Ureter (tissue), 1 donor: Measurements from ENCODE around the gene PRCD. TPM values are rescaled to one million over a fixed set of nuclear protein-coding genes. Genes with fewer than 3 reads are reported as not detected.
A peak's percentile ranks its signal among the peaks of the same experiment; 100 is the strongest.

Experiments used
- DNase-seq: peaks from one replicate; pipeline ENCODE4 v3.0.0-alpha.2; 2020; ENCODE audit warnings: low spot score
- total RNA-seq: library from RNA; stranded (reverse); gene quantifications from one replicate; pipeline ENCODE4 v1.2.4, GENCODE V29; 2023
- donor health status: DM: yes; HTN: yes; CAD: no.

Gene PRCD, protein sequence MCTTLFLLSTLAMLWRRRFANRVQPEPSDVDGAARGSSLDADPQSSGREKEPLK
- 11.5 TPM for total RNA-seq

DNA sequence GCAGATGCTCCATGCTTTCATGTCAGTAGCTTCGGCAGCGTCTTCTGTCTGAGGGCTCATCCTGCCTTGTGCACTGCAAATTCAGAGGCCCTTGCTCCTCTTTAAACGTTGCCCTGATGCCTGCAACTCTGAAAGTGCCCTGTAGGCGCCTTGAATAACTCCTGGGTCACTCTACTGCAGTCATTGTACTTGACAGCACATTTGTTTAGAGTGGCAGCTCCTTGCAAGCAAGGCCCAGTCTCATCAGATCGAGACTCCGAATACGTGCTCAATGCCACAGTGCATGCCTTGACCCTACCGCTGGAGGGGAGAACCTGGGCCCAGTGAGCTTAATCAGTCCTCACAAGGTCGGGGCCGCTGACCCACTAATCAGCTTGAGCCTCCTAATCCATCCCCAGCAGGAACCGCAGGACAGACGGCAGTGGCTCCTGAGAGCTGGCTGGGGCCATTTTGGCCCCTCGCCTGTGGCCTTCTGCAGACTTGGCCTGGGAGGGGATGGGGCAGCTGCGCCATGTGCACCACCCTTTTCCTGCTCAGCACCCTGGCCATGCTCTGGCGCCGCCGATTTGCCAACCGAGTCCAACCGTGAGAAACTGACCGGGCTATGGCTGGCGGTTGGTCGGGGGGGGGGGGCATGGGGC is at the start of gene PRCD:
Gene PRCD (plus strand): TSS at position 414 of the 641 bp plus-strand sequence. CDS start 98 bp downstream, at position 512.
- no peak for DNase-seq

DNA sequence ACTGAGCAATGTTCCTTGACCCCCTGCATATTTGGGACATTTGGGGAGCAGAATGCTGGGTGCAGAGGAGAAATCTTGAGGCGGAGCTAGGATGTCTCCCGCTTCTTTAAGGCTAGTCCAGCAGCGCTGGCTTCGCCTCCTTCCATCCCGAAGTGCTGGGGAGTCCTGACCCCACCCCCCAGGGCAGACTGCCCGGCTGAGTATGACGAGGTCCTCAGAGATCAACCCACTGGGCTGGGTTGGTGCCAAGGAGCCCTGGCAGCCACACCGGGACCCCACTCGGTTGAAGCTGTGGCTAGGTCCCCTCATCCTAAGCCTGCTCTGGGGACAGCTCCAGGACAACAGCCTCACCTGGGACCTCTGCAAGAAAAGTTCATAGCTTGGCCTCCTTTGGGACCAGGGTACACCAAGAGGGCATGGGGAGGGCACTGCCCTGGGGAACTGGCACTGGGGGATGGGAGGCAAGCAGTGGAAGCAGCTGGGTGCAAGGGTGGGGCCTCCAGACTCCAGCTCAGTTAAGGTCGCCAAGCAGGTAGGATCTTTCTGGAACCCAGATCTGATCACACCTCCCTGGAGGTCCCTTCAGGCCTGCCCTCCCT is 49.6 kb upstream of the PRCD start:
- DNase-seq = no peak

DNA sequence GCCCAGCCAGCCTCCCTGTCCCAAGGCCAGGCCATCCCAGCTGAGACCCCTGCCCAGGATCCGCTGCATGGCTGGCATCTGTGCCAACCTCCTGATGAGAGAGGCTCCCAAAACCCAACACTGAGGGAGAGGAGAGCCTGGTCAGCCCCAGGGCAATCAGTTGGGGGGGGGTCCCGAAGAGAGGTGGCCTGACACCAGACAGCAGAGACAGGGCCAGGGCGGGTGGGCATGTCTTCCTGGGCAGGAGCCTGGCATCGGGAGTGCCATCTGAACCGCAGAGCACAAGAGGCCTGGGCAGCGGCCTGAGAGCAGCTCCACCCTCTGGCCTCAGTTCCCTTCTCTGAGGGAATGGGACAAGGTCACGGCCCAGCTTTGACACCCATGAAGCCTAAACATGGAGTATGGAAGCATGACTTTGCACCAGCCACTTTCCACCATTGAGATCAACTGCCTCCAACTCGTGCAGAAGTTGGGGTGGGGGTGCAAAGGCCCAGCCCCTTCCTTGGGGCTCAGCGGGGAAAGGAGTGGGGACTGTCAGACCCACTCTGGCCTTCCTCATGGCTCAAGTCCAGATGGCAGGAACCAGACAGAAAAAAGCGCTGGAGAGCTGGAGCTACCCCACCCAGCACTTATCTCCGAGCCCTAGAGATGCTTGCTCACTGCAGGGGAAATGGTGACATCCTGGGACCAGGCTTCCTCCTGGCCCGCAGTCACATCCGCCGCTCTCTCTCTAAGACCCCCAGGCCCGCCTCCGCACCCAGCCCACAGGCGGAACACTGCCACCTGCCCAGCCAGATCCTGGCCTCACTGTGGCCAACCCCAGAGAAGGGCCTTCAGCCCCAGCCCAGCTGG is 48.3 kb upstream of the PRCD start:
- DNase-seq = no peak

DNA sequence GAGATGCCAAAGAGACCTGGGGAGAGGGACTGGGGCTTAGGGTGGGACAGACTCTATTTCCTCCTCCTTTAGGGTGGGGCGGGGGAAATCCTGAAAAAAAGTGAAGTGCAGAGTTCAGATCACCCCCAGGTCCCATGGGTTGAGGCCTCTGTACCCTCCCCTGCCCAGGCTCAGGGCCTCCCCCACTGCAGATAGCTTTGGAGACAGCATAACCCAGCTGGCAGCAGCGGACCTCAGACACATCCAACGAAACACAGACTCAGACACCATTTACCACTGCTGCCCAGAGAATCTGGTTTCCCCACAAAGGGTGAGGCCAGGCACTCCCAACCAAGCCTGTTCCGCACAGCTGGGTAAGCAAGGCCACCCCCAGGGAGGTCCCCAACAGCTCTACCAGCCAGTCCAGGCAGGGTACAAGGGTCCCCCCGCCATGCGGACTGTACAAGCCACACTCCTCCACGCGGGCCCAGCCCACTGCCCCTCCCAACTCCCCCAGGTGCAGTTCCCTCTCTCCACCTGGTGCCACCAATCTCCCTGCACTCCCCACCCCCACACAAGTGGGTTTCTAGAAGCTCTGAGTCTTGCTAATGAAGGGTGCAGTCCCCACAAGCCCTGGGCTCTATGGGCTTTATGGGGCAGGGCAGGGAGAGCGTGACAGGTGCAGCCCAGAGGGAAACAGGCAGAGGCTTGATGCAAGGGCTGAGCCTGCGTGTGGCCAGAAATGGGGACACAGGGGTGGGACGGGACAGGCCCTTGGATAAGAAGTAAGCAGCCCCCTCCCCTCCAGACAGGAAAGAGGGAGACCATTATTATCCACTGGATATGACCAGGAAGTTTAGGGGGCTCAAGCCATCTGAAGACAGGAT is 47.5 kb upstream of the PRCD start:
- peak; percentile 79 for DNase-seq

DNA sequence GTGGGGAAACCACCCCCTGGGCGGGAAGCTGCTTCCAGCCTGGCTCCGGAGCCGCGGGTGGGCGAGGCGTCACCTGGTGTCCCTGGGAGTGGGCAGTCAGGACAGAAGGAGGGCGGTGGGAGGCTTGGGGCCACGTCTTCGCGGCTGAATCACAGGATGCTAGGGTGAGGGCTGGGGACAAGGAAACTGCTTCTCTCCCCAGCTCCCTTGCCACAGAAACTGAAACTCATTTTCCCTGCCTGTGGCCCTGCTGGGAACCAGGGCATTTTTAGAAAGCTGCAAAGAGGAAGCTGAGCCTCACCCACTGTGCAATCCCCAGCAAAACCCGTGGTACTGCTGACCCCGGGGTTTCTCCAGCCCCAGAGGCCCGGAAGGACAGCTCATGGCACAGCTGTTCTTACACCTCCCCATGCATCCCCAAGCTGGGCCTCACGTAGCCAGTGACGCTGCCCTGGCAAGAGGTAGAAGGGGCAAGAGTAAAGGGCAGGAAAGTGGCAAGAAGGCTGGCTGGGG is 46.8 kb upstream of the PRCD start:
- DNase-seq = peak; percentile 71

DNA sequence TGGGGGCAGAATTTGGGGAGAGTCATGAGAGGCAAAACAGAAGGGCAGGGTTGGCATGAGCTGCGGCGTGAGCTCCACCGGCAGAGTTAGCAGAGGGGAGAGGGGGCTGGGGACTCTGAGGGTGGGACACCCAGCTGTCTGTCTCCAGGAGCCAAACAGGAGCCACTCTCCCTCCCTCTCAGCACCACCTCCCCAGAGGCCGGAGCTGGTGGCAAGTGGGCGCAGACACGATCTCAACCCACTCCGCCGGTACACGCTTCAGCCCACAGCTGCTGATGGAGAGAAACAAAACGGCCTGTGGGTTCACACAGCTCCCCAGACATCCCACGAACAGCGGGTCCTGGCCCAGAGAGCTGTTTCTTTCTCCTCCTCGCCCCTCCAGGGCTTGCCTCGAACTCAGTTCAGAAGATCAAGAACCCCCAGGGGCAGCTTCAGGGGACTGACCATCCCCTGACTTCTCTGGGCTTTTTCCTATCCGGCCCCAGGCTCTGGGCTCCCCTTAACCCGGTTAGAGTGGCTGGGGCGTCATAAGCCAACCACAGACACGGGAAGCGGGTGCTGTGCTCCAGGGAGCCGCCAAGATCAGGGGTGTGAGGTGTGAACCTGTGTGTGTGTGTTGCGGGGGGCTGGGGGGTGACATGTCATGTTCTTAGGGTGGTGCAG is 46.2 kb upstream of the PRCD start:
- DNase-seq = no peak

DNA sequence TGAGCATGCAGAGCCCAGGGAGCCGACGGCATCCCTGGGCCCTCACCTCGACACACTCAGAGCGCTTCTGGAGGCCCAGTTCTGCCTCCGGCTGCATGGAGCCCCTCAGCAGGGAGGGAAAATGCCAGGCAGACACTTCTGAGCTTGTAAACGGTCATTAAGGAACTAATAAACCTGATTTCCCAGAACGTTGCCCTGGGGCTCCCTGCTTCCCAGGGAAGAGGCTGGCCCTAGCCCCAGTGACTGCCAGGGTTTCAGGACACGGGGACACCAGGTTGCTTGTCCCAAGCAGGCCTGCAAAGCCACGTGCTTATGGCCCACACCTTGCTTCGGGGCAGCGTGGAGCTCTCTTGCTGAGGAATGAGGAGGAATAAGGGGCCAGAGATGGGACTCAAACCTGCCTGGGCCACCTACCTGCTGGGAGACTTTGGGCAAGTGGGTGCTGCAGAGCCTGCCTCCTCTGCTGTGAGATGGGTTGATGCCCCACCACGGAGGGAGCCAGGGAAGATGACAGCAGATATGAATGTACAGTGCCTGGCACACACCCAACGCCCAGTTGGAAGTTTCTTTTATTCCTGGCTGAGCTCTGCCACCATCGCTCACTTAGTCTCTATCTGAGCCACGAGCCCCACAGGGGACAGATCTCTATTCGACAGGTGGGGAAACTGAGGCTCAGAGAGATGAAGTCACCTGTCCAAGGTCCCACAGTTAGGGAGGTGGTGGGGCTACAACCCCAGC is 44.0 kb upstream of the PRCD start:
- DNase-seq = no peak

- DNase-seq = no peak
These were observed 43.4 kb upstream of the PRCD start for GRCh38 chr17:76496464-76496863.

DNA sequence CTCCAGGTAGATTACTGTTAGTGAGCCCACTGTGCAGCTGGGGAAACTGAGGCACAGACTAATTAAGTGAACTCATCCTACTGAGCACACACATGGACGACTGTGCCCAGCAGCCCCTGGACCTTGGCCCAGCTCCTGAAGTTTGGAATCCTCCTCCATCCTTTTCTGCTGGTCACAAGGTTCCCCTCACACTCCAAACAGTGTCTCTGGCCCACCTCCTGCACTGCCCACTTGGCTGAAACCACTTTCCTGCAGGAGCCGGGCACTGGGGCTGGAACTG is 42.2 kb upstream of the PRCD start:
- DNase-seq = no peak

DNA sequence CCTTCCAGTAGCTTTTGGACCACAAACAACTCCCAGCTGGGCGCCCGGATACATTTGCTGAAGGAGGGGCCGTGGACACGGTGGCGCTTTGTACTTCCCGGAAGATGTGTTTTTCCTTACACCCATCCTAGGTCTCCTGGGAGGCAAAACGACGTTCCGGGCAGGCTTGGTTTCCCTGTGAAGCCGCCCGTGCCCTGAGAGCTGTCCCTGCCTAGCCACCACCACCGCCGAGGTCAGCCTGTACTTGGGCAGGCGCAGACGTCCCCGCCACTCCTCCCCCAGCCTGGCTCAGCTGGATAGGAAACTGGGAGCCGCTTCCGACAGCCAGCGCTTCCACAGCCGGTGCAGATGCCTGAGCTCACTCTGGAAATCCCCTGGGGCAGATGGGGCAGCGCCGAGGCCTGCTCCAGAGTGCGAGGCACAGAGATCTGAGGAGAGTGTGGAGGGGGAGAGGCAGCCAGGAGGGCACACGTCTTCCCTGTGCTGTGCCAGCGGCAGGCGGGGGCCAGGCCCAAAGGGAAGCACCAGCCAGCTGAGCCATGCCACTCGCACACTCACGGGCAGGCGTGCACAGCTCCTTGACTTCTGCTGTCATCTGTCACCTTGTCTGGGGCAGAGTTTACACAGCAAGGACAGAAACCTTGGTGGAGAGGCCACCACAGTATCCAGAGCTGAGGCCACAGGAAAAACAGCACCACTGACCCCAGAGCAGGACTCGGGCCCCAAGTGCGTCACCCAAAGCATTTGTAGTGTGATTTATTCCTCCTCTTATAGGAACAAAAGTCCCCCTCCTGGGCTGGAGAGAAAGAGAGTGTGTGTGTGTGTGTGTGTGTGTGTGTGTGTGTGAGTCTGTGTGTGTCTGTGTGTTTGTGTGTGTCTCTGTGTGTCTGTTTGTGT is 41.6 kb upstream of the PRCD start:
- DNase-seq = peak; percentile 75

DNA sequence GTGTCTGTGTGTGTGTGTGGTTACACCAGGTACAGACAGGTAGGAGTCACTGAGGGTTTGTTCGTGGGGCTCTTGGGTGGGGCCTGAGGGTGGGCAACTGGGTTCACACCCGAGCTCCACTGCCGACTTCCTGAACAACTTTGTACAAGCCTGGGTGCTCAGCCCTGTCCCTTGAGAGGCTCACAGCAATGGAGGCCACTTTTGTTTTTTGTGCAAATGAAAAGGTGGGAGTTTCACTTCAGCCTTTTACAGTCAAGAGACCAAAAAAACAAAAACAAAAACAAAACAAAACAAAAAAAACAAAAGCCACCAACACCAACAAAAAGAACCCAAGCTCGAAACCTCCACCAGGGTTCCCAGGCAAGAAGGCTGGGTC is 41.0 kb upstream of the PRCD start:
- no peak for DNase-seq

- DNase-seq = no peak
These were observed 40.6 kb upstream of the PRCD start for GRCh38 chr17:76499267-76499667.

GRCh38 chr17:76500074-76500746 is 39.6 kb upstream of the PRCD start:
- no peak for DNase-seq

DNA sequence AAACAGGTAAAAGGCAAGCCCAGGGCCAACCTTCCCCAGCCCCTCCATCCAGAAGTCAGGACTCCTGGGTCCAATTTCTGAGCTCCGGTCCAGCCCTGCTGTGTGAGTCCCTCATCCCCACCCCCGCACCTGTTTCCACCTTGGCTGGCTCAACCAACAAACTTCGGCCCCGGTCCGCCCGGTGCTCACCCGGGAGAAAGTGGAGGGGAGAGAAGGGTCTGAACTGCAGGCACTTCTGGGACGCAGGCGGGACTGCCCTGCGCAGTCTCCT is 39.2 kb upstream of the PRCD start:
- no peak for DNase-seq

GRCh38 chr17:76501018-76501826 is 38.6 kb upstream of the PRCD start, which contains the start of gene RHBDF2:
TSS of gene RHBDF2 (minus strand) at chr17:76501423. CDS start at chr17:76481524, 19,899 bp downstream.
- peak; percentile 96 for DNase-seq

- no peak for DNase-seq
These were observed 38.0 kb upstream of the PRCD start for GRCh38 chr17:76501827-76502307.

DNA sequence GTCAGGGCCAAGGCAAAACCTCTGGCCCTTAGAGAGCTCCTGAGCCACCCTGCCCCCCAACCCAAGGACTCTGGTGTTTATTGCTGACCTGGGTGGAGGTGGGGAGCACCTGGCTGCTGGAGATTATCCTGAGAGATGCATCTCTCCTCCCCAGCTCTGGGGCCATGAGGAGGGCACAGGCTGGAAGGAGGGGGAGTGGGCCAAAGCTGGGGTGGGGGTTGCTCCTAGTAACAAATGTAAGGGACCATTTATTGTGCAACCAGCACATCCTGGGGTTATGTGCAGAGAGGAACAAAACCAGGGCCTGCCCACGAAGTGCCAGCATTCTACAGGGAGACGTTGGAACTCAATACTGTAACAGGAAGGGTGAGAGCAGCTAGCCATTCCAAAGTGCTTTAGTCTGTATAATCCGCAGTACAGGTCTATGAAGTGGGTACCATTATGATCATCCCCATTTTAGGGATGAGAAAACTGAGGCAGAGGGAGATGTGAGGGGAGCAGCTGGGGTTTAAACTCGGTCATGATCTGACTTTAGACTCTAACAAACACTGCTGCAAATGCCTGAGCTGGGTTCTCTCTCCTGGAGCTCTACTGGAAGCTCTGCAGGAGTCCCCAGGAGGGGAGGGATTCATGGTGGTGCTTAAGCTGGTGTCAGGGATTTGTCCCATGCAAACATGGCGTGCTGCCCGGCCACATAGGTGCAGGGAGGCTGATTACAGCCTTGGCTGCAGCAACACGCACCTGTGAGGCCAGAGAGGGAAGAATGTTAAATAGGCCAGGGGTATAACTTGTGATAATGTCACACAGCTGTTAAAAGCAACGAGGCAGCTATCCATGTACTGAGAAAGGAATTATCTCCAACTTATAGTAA is 37.3 kb upstream of the PRCD start:
- DNase-seq = no peak
